ENCODE measurements around the gene COL3A1.

GRCh38 chr2:189013031-189013430, 38.9 kb downstream of the COL3A1 start:
- TF ChIP-seq CTCF (conservative IDR thresholded peaks at IDR 0.05) (no peak), EZH2 (IDR thresholded peaks at IDR 0.05; ENCODE audit: low read depth) (no peak)
